ENCODE results near the gene UBALD2. TPM values are rescaled to one million over a fixed set of nuclear protein-coding genes. Genes with fewer than 3 reads are reported as not detected.

Gene UBALD2
- total and polyA plus RNA-seq, 2 of the 8 experiments (the other 6 are each of a cell fraction or from before 2014, with no cell fraction given): 17.8 to 22.6 TPM

DNA sequence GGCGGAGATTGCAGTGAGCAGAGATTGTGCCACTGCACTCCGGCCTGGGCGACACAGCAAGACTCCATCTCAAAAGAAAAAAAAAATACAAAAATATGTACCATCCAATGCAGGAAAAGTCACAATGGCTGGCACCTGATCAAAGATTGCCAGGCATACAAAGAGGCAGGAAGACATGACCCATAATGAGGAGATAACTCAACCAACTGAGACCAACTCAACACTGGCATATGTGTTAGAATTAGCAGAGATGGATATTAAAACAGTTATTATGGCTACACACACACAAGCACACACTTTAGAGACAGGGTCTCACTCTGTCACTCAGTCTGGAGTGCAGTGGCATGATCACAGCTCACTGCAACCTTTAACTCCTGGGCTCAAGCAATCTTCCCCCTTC lies 32.3 kb downstream of the UBALD2 start (continued):
- TF ChIP-seq, protein P1, sequence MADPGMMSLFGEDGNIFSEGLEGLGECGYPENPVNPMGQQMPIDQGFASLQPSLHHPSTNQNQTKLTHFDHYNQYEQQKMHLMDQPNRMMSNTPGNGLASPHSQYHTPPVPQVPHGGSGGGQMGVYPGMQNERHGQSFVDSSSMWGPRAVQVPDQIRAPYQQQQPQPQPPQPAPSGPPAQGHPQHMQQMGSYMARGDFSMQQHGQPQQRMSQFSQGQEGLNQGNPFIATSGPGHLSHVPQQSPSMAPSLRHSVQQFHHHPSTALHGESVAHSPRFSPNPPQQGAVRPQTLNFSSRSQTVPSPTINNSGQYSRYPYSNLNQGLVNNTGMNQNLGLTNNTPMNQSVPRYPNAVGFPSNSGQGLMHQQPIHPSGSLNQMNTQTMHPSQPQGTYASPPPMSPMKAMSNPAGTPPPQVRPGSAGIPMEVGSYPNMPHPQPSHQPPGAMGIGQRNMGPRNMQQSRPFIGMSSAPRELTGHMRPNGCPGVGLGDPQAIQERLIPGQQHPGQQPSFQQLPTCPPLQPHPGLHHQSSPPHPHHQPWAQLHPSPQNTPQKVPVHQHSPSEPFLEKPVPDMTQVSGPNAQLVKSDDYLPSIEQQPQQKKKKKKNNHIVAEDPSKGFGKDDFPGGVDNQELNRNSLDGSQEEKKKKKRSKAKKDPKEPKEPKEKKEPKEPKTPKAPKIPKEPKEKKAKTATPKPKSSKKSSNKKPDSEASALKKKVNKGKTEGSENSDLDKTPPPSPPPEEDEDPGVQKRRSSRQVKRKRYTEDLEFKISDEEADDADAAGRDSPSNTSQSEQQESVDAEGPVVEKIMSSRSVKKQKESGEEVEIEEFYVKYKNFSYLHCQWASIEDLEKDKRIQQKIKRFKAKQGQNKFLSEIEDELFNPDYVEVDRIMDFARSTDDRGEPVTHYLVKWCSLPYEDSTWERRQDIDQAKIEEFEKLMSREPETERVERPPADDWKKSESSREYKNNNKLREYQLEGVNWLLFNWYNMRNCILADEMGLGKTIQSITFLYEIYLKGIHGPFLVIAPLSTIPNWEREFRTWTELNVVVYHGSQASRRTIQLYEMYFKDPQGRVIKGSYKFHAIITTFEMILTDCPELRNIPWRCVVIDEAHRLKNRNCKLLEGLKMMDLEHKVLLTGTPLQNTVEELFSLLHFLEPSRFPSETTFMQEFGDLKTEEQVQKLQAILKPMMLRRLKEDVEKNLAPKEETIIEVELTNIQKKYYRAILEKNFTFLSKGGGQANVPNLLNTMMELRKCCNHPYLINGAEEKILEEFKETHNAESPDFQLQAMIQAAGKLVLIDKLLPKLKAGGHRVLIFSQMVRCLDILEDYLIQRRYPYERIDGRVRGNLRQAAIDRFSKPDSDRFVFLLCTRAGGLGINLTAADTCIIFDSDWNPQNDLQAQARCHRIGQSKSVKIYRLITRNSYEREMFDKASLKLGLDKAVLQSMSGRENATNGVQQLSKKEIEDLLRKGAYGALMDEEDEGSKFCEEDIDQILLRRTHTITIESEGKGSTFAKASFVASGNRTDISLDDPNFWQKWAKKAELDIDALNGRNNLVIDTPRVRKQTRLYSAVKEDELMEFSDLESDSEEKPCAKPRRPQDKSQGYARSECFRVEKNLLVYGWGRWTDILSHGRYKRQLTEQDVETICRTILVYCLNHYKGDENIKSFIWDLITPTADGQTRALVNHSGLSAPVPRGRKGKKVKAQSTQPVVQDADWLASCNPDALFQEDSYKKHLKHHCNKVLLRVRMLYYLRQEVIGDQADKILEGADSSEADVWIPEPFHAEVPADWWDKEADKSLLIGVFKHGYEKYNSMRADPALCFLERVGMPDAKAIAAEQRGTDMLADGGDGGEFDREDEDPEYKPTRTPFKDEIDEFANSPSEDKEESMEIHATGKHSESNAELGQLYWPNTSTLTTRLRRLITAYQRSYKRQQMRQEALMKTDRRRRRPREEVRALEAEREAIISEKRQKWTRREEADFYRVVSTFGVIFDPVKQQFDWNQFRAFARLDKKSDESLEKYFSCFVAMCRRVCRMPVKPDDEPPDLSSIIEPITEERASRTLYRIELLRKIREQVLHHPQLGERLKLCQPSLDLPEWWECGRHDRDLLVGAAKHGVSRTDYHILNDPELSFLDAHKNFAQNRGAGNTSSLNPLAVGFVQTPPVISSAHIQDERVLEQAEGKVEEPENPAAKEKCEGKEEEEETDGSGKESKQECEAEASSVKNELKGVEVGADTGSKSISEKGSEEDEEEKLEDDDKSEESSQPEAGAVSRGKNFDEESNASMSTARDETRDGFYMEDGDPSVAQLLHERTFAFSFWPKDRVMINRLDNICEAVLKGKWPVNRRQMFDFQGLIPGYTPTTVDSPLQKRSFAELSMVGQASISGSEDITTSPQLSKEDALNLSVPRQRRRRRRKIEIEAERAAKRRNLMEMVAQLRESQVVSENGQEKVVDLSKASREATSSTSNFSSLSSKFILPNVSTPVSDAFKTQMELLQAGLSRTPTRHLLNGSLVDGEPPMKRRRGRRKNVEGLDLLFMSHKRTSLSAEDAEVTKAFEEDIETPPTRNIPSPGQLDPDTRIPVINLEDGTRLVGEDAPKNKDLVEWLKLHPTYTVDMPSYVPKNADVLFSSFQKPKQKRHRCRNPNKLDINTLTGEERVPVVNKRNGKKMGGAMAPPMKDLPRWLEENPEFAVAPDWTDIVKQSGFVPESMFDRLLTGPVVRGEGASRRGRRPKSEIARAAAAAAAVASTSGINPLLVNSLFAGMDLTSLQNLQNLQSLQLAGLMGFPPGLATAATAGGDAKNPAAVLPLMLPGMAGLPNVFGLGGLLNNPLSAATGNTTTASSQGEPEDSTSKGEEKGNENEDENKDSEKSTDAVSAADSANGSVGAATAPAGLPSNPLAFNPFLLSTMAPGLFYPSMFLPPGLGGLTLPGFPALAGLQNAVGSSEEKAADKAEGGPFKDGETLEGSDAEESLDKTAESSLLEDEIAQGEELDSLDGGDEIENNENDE (IDR thresholded peaks at IDR 0.05; ENCODE audit: insufficient replicate concordance, low read length): no peak
- TF ChIP-seq SAP30 (IDR thresholded peaks at IDR 0.05; ENCODE audit: insufficient read depth, insufficient replicate concordance, low read length) (no peak), TCF12 (IDR thresholded peaks at IDR 0.05; ENCODE audit: low read depth, low read length) (no peak), RAD21 (IDR thresholded peaks at IDR 0.05 in 1 of 2, conservative IDR thresholded peaks at IDR 0.05 in 1 of 2; ENCODE audit: low read depth in 2 of 2, low read length in 2 of 2) (no peak), CBX8 (IDR thresholded peaks at IDR 0.05; ENCODE audit: borderline replicate concordance, low read depth, low read length) (no peak), RFX5 (IDR thresholded peaks at IDR 0.05; ENCODE audit: borderline replicate concordance, low read depth, low read length) (no peak), SP4 (IDR thresholded peaks at IDR 0.05; ENCODE audit: low read length) (no peak), CBX5 (IDR thresholded peaks at IDR 0.05; ENCODE audit: low read depth, low read length) (no peak), EP300 (IDR thresholded peaks at IDR 0.05; ENCODE audit: borderline replicate concordance in 1 of 2, low read depth in 2 of 2, low read length in 2 of 2) (no peak), KDM5A (IDR thresholded peaks at IDR 0.05; ENCODE audit: low read length) (no peak), TEAD4 (IDR thresholded peaks at IDR 0.05; ENCODE audit: low read depth, low read length) (no peak)

Data from H1 (cell line).